ENCODE measurements around the gene MCFD2. TPM values are rescaled to one million over a fixed set of nuclear protein-coding genes. Genes with fewer than 3 reads are reported as not detected.

The MCFD2 gene
- total RNA-seq, 5 donors from 2014 or later (not counting 1 experiment from before 2014, with no cell fraction given): 30.8 to 44.0 (median 35.2) TPM

GRCh38 chr2:46856336-46856735, 59.3 kb downstream of the MCFD2 start:
- Mint-ChIP-seq H3K27ac (no peak overlapping the region), H3K36me3 (no peaks in the 10 kb centered on the region), H3K9me3 (no peaks in the 10 kb centered on the region), H3K27me3 (peaks cover 0 to 2% of the 10 kb centered on the region in 2 donors), H3K4me3 (no peak overlapping the region), H3K4me1 (no peaks in the 10 kb centered on the region)
- ATAC-seq (replicated peaks in 1 of 4) (no peak), DNase-seq (no peak)
- no peaks in the 10 kb centered on the region for H3K9me3 ChIP-seq
- WGBS (ENCODE audit: insufficient coverage): 90% methylated on average over 1 of the region's 3 CpGs
- no peaks in the 10 kb centered on the region for H3K36me3 ChIP-seq (ENCODE audit: control insufficient read depth in 2 of 2, extremely low read depth in 1 of 2, insufficient read depth in 1 of 2, low read length in 1 of 2)
- H3K4me1 ChIP-seq (ENCODE audit: control insufficient read depth in 1 of 2, extremely low read depth in 1 of 2, insufficient read depth in 2 of 2, low read length in 2 of 2): no peaks in the 10 kb centered on the region
- peaks cover 0 to 5% of the 10 kb centered on the region in 2 experiments for H3K27me3 ChIP-seq (replicated peaks in 1 of 2; ENCODE audit: control insufficient read depth in 2 of 2, extremely low read depth in 1 of 2, insufficient read depth in 2 of 2, low read length in 1 of 2)
- no peak overlapping the region for H3K4me3 ChIP-seq (ENCODE audit: control insufficient read depth in 1 of 2, extremely low read depth in 1 of 2, low read length in 1 of 2)
- POLR2A ChIA-PET: no interaction called here
- CTCF ChIA-PET: no interaction called here
- no peak overlapping the region for H3K27ac ChIP-seq (ENCODE audit: low read length)

DNA sequence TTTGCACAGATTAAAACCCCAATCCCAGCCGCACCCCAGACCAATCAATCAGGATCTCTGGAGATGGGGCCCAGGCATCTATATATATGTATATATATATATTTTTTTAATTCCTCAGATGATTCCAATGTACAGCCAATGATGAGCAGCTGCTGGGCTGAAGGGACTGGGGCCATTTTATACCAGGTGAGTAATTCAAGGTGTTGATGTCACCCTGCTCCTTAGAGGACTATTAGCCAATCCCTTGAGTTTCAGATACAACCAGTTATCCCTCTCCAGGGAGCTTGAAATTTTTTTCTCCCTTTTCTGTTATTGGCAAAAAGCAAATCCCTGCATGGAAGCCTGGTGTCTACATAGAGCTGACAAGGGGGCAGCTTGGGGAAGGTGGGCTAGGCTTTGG, 59.8 kb downstream of the MCFD2 start:
- ATAC-seq (replicated peaks in 1 of 4): no peak
- no peaks in the 10 kb centered on the region for H3K4me1 Mint-ChIP-seq
- no peak overlapping the region for H3K4me3 ChIP-seq (ENCODE audit: control insufficient read depth in 1 of 2, extremely low read depth in 1 of 2, low read length in 1 of 2)
- no peaks in the 10 kb centered on the region for H3K9me3 ChIP-seq
- H3K4me1 ChIP-seq (ENCODE audit: control insufficient read depth in 1 of 2, extremely low read depth in 1 of 2, insufficient read depth in 2 of 2, low read length in 2 of 2): no peaks in the 10 kb centered on the region
- H3K27me3 ChIP-seq (replicated peaks in 1 of 2; ENCODE audit: control insufficient read depth in 2 of 2, extremely low read depth in 1 of 2, insufficient read depth in 2 of 2, low read length in 1 of 2): peaks cover 0 to 8% of the 10 kb centered on the region in 2 experiments
- CTCF ChIA-PET: no interaction called here
- no peak overlapping the region for H3K4me3 Mint-ChIP-seq
- DNase-seq: no peak
- H3K27ac Mint-ChIP-seq: no peak overlapping the region
- H3K36me3 ChIP-seq (ENCODE audit: control insufficient read depth in 2 of 2, extremely low read depth in 1 of 2, insufficient read depth in 1 of 2, low read length in 1 of 2): no peaks in the 10 kb centered on the region
- no peak overlapping the region for H3K27ac ChIP-seq (ENCODE audit: low read length)
- H3K27me3 Mint-ChIP-seq: peaks cover 0 to 2% of the 10 kb centered on the region in 2 donors
- H3K36me3 Mint-ChIP-seq: no peaks in the 10 kb centered on the region
- POLR2A ChIA-PET: no interaction called here
- no peaks in the 10 kb centered on the region for H3K9me3 Mint-ChIP-seq
- no CpG with 5 or more reads among the region's 1 CpG for WGBS (ENCODE audit: insufficient coverage)

DNA sequence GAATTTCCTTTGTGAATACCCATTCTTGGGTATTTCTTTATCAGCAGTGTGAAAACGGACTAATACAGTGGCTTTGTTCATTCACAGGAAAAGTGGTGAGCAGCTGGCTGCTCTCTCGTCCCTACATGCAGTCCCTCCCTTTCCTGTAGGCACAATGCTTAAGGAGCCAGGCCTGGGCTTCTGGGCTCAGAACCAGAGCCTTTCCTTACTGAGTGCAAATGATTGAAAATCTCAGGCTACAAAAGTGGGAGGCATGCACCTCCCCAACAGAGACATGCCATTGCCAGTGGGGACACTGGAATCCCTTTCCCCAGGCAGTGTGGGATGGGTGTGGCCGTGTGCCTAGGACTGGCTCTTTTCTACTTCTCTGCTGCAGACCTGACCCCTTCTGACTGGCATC, 61.3 kb downstream of the MCFD2 start:
- WGBS (ENCODE audit: insufficient coverage): 100% methylated on average over 1 of the region's 3 CpGs
- CTCF ChIA-PET: no interaction called here
- Mint-ChIP-seq H3K9me3 (no peaks in the 10 kb centered on the region), H3K4me1 (no peaks in the 10 kb centered on the region), H3K4me3 (no peak overlapping the region), H3K27ac (no peak overlapping the region), H3K27me3 (no peaks in the 10 kb centered on the region), H3K36me3 (no peaks in the 10 kb centered on the region)
- POLR2A ChIA-PET: no interaction called here
- no peak overlapping the region for H3K4me3 ChIP-seq (ENCODE audit: control insufficient read depth in 1 of 2, extremely low read depth in 1 of 2, low read length in 1 of 2)
- peaks cover 0 to 18% of the 10 kb centered on the region in 2 experiments for H3K27me3 ChIP-seq (replicated peaks in 1 of 2; ENCODE audit: control insufficient read depth in 2 of 2, extremely low read depth in 1 of 2, insufficient read depth in 2 of 2, low read length in 1 of 2)
- H3K4me1 ChIP-seq (ENCODE audit: control insufficient read depth in 1 of 2, extremely low read depth in 1 of 2, insufficient read depth in 2 of 2, low read length in 2 of 2): no peaks in the 10 kb centered on the region
- no peaks in the 10 kb centered on the region for H3K9me3 ChIP-seq
- DNase-seq (no peak), ATAC-seq (replicated peaks in 1 of 4) (no peak)
- no peaks in the 10 kb centered on the region for H3K36me3 ChIP-seq (ENCODE audit: control insufficient read depth in 2 of 2, extremely low read depth in 1 of 2, insufficient read depth in 1 of 2, low read length in 1 of 2)
- H3K27ac ChIP-seq (ENCODE audit: low read length): no peak overlapping the region

- DNase-seq (no peak), ATAC-seq (replicated peaks in 1 of 4) (no peak)
- Mint-ChIP-seq H3K9me3 (no peaks in the 10 kb centered on the region), H3K4me1 (no peaks in the 10 kb centered on the region), H3K27ac (no peak overlapping the region), H3K4me3 (no peak overlapping the region), H3K27me3 (no peaks in the 10 kb centered on the region), H3K36me3 (no peaks in the 10 kb centered on the region)
- POLR2A ChIA-PET: no interaction called here
- CTCF ChIA-PET: interaction anchor here (0.7 kb wide), 2 partner anchors 10 to 70 kb away, joined by 5 to 8 read pairs; no protein-coding TSS in a partner anchor
- Histone ChIP-seq H3K9me3 (no peaks in the 10 kb centered on the region), H3K27me3 (replicated peaks in 1 of 2; ENCODE audit: control insufficient read depth in 2 of 2, extremely low read depth in 1 of 2, insufficient read depth in 2 of 2, low read length in 1 of 2) (peaks cover 0 to 25% of the 10 kb centered on the region in 2 experiments), H3K4me3 (ENCODE audit: control insufficient read depth in 1 of 2, extremely low read depth in 1 of 2, low read length in 1 of 2) (no peak overlapping the region), H3K4me1 (ENCODE audit: control insufficient read depth in 1 of 2, extremely low read depth in 1 of 2, insufficient read depth in 2 of 2, low read length in 2 of 2) (no peaks in the 10 kb centered on the region), H3K27ac (ENCODE audit: low read length) (no peak overlapping the region), H3K36me3 (ENCODE audit: control insufficient read depth in 2 of 2, extremely low read depth in 1 of 2, insufficient read depth in 1 of 2, low read length in 1 of 2) (no peaks in the 10 kb centered on the region)
- WGBS (ENCODE audit: insufficient coverage): 100% methylated on average over 1 of the region's 1 CpG
These were observed 63.0 kb downstream of the MCFD2 start for GRCh38 chr2:46852598-46852997.

DNA sequence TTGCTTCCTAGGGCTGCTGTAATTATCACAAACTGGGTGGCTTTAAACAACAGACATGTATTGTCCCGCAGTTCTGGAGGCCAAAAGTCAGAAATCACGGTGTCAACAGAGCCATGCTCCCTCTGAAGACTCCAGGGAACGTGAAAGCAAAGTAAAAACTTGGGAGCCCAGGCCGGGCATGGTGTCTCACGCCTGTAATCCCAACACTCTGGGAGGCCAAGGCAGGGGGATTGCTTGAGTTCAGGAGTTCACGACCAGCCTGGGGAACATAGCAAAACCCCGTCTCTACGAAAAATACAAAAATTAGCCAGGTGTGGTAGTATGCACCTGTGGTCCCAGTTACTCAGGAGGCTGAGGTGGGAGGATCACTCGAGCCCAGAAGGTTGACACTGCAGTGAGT, 63.5 kb downstream of the MCFD2 start:
- Mint-ChIP-seq H3K27ac (no peak overlapping the region), H3K36me3 (no peaks in the 10 kb centered on the region), H3K4me1 (no peaks in the 10 kb centered on the region), H3K27me3 (no peaks in the 10 kb centered on the region), H3K4me3 (no peak overlapping the region), H3K9me3 (no peaks in the 10 kb centered on the region)
- POLR2A ChIA-PET: no interaction called here
- no peak for ATAC-seq (replicated peaks in 1 of 4)
- Histone ChIP-seq H3K27me3 (replicated peaks in 1 of 2; ENCODE audit: control insufficient read depth in 2 of 2, extremely low read depth in 1 of 2, insufficient read depth in 2 of 2, low read length in 1 of 2) (peaks cover 0 to 27% of the 10 kb centered on the region in 2 experiments), H3K4me3 (ENCODE audit: control insufficient read depth in 1 of 2, extremely low read depth in 1 of 2, low read length in 1 of 2) (no peak overlapping the region), H3K4me1 (ENCODE audit: control insufficient read depth in 1 of 2, extremely low read depth in 1 of 2, insufficient read depth in 2 of 2, low read length in 2 of 2) (no peaks in the 10 kb centered on the region), H3K9me3 (no peaks in the 10 kb centered on the region), H3K36me3 (ENCODE audit: control insufficient read depth in 2 of 2, extremely low read depth in 1 of 2, insufficient read depth in 1 of 2, low read length in 1 of 2) (no peaks in the 10 kb centered on the region), H3K27ac (ENCODE audit: low read length) (no peak overlapping the region)
- CTCF ChIA-PET: no interaction called here
- DNase-seq: no peak
- WGBS (ENCODE audit: insufficient coverage): 72% methylated on average over 9 of the region's 9 CpGs

Other genes starting within 250 kb of the MCFD2 start
- gene SOCS5, start 216.5 kb downstream of the MCFD2 start, total RNA-seq: 10 to 100 TPM; 10.4 to 12.6 (median 11.6) TPM
- gene TTC7A, start 25.4 kb upstream of the MCFD2 start, total RNA-seq: 10 to 100 TPM; 38.9 to 52.6 (median 43.7) TPM
- under 1 TPM in 2 of 5 donors, not detected in 3; 0.50 to 0.79 TPM for gene STPG4, start 239.5 kb upstream of the MCFD2 start, total RNA-seq

All from T-cell (primary cell).